HPDE6-E6E7 (cell line): ENCODE results near the gene AATK.

Source experiments
- DNase-seq: peaks from one replicate; pipeline ENCODE4 v3.0.0; 2011; ENCODE audit warnings: missing footprints; ENCODE audit errors: extremely low spot score

AATK gene

DNA sequence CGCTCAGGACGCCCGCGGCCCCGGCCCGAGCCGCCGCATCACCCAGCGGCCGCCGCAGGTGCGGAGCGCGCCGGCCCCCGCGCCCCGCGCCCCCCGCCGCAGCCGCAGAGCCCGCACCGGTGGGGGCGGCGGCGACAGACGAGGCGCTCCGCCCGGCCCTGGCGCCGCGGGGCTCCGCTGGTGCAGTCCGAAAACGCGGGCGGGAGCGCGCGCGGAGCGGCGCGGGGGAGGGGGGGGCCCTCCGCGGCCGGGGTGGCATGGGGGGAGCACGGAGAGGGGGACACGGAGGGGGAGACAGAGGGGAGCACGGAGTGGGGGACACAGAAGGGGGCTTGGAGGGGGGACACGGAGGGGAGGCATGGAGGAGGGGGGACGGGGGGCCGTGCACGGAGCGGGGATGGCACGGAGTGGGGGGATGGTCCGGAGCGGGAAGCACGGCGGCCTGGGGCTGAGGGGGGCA lies at the start of gene AATK:
Gene AATK, minus strand, starts transcription at position 189 of the 460 bp plus-strand sequence. CDS start 229 bp downstream, outside the sequence.
- no peak for DNase-seq

GRCh38 chr17:81213978-81214377 lies 48.0 kb upstream of the AATK start:
- no peak for DNase-seq

DNA sequence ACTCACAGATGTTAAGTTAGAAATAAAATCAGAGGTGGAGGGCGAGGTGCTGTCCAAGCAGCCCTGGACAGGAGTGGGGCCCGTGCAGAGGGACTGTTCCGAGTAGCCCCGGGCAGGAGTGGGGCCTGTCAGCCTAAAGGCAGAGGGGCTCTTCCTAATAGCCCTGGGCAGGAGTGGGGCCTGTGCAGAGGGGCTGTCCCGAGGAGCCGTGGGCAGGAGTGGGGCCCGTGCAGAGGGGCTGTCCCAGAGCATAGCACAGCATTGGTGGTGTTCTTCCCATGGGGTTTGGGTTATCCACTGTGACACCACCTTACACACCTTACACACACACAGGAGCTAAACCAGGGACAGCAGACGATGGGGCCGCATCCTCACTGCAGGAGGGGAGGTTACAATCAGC lies 46.3 kb upstream of the AATK start:
- DNase-seq: no peak

DNA sequence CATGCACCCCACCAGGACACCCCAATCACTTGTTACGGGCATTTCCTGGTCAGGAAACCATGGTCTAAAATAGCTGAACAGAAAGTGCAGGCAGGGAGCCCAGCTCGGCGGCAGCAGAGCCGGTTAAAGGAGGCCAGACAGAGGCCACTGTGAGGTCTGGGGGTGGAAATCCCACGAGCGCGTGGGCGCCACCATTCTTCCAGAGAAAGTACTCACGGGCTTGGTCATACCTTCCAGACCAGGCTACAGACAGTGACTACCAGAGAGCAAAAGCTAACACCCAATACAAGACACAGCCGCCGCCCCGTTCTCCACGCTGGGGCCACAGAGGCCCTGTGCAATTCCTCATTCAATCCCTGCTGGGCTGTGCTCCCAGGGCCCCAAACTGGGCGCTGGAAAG lies 44.8 kb upstream of the AATK start:
- DNase-seq: no peak

DNA sequence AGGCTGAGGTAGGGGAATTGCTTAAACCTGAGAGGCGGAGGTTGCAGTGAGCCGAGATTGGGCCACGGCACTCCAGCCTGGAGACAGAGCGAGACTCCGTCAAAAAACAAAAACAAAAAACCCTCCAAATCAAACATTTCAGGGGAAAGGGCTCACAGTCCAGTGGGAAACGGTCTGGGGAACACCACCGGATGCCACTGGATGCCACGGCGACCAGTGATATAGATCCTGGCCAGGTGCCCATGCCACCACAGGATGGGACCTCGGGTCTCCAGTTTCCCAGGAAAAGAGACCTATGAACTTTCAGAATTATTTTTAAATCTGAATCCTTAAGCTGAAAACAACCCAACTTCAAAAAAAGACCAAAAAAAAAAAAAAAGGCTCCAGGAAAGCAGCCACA lies 44.4 kb upstream of the AATK start:
- DNase-seq: no peak

GRCh38 chr17:81209141-81209540 lies 43.1 kb upstream of the AATK start:
- DNase-seq: no peak

- no peak for DNase-seq
These were observed 42.6 kb upstream of the AATK start for GRCh38 chr17:81208651-81209050.

- DNase-seq: no peak
These were observed 41.9 kb upstream of the AATK start for GRCh38 chr17:81207610-81208581.

DNA sequence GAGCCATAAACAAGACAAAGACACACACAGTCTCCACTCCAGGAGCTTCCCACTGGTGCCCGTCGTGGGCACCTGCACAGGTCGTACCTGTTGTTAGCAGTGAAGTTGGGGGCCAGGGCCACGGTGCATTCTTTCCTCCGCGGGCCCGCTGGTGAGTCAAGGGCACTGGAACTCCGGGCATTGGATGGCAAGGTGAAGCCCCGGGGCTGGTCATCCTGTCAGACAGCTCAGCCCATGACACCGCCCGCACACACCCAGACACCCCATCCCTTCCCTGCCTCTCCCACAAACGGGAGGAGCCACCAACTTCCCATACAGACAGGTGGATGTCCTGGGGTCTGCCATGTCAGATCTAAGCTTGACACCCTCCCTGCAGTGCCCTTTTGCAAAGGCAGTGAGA lies 40.6 kb upstream of the AATK start:
- no peak for DNase-seq

GRCh38 chr17:81206166-81206565 lies 40.1 kb upstream of the AATK start:
- no peak for DNase-seq

- no peak for DNase-seq
These were observed 38.6 kb upstream of the AATK start for GRCh38 chr17:81204578-81204977.

DNA sequence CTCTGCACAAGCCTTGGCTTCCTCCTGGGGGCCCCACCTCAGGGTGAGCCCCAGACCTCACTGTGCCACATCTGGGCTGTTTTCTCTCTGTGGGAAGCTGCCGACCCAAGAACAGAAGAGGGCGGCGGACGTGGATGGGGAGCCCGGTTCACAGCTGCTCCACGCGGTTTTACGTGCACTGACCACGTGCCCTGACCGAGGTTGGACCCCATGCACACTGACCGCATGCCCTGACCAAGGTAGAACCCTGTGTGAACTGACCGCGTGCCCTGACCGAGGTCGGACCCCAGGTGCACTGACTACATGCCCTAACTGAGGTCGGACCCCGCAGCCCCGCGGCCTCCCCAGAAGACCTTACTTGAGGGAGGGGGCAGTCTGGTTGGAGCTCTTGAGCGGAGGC lies 37.1 kb upstream of the AATK start:
- DNase-seq: no peak

GRCh38 chr17:81202318-81202717 lies 36.3 kb upstream of the AATK start:
- no peak for DNase-seq

GRCh38 chr17:81200695-81201580 lies 34.9 kb upstream of the AATK start:
- DNase-seq: peak; percentile 71

DNA sequence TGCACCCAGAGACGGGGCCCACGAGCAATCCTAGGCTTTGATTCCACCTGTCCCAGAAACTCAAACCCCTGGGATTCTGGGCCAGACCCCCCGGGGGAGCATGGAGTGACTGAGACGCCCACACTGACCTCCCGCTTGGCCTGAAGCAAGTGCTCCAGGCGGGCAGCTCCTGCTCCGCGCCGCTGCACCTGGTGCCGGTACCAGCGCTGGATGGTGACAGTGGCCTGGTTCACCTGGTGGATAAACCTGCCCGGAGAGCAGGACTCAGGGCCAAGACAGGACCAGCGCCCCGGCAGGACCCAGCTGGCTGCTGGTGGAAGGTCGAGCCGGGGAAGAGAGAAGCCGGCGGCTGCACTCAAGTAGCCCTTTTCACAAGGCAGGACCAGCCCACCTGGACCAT lies 34.2 kb upstream of the AATK start:
- no peak for DNase-seq

DNA sequence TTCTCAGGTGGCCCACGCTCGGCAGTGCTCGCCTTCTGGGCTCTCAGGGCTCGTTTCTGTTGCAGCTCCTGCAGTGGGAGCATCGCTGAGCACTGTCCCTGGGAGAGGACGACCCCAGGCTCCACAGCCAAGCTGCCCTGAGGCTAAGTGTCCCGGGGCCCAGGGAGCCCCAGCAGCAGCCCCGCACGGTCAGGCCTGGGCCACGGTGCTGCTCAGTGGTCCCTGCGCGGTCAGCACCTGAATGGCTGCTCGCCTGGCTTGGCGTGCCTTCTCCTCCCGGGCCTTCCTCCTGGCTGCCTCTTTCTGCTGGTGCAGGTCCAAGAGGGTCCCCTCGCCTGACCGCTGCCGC lies 33.4 kb upstream of the AATK start:
- DNase-seq: no peak

- DNase-seq: no peak
These were observed 32.9 kb upstream of the AATK start for GRCh38 chr17:81198826-81199481.

DNA sequence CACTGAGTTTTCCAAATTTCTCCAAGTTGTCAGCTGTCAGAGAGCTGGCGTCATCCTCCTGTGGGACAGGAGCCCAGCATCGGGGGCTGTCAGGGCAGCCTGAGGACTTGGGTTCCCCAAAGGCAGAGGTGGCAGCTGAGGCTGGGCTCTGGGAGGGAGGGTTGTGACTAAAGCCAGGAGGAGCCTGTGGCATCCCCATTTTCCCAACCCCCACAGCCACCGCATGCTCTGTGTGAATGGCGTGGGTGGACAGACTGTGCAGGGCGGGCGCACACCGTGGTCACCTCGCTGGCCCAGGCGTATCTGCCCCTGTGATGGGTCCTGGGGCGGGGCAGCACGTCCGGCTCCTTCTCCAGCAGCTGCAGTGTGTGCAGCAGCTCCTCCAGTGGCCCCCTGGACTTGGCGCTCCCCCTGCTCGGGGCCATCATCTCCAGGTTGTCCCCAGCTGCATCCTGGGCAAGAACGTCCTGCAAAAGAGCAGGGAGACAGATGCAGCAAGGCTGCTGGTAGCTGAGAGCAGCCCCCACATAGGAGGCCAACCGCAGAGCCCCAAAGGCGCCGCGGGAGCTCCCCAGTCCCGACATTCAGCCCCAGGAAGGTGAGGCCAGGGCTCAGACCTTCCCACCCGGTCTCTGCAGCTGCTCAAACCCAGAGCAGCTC lies 31.9 kb upstream of the AATK start:
- no peak for DNase-seq

- DNase-seq: no peak
These were observed 31.4 kb upstream of the AATK start for GRCh38 chr17:81197409-81197795.

DNA sequence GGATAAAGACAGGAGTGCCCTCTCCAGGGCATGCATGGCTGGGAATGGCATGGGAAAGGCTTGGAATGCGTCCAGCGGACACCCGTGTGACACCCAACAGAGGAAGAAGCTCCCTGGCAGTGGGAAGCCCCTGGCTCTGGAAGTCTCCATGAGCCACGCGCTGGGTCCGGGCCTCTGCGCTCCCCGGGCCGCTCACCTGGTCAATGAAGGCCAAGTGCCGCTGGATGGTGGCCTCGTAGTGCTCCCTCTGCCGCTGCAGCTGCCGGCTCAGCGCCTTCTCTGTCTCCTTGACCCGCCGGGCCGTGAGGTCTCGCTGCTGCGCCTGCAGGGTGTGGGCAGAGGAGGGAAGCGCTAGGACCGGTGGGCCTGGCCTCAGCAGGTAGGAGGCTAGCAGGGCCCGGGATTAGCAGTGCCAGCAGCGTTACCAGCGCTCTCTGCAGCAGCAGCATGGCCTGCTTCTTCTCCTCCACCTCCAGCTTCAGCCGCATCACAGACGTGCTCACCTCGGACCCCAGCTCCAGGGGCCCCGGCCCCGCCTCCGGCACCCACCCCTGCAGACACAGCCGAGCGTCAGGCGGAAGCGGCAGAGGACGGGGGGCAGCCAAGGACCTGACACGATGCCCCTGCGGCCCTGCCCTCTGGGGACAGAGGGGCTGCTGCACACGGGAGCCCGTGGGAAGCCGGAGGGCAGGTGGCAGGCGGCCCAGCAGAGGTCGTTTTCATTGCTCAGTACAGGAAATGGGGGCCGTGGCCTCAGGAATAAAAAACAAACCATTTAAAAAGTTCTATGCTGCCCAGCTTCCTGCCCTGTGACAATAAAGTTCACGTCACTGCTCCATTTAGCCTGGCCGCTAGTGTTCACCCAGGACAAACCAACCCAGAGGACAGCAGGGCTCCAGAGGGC lies 30.7 kb upstream of the AATK start:
- no peak for DNase-seq
